Right kidney (tissue), 1 donor: ENCODE measurements around the gene INSR.
A peak's percentile ranks its signal among the peaks of the same experiment; 100 is the strongest.

ENCODE experiments used
- DNase-seq: peaks from one replicate; pipeline ENCODE4 v3.0.0-alpha.2; 2016

Gene INSR

DNA sequence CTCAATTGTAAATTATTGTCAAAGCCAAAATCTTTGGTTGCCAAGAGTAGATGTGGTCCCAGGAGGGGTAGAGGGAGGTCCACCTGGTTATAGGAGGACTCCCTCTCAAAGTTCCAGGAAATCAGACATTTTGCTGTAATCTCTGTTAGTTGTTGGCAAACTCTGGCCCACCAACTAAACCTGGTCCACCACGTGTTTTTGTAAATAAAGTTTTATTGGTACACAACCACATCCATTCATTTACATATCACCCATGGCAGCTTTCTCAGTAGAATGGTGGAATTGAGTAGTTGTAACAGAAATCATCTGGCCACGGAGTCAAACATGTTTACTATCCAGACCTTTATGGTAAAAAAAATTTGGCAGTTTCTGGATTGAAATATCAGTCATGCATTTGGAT lies 154.1 kb downstream of the INSR start:
- DNase-seq: no peak

DNA sequence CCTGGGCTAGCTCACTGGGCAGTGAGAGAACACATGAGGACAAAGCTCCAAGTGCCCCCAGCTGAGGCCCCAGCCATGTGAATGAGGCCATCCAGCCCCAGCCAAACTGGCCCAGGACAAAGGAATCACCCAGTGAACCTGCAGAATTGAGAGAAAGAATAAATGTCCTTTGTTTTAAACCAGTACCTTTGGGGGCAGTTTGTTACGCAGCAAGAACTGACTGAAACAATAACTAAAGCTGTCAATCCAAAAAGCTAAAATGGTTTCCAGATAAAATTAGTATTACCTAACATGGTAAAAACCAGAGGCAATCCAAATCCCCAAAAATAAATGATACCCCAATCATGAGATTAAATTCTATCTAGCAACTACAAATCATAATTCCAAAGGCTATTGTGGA lies 155.1 kb downstream of the INSR start:
- no peak for DNase-seq

DNA sequence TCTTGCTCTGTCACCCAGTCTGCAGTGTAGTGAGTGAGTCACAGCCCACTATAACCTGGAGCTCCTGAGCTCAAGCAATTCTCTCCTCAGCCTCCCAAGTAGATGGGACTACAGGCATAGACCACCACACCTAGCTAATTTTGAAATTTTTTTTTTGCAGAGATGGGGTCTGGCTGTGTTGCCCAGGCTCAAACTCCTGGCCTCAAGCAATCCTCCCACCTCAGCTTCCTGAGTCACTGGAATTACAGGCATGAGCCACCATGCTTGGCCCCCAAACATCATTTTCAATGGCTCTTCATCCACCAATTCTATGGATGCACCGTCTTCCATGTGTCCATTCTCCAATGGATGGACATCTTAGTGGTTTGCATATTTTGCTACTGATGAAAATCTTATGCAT lies 155.8 kb downstream of the INSR start:
- DNase-seq: no peak

GRCh38 chr19:7137120-7137519 lies 157.1 kb downstream of the INSR start:
- no peak for DNase-seq

DNA sequence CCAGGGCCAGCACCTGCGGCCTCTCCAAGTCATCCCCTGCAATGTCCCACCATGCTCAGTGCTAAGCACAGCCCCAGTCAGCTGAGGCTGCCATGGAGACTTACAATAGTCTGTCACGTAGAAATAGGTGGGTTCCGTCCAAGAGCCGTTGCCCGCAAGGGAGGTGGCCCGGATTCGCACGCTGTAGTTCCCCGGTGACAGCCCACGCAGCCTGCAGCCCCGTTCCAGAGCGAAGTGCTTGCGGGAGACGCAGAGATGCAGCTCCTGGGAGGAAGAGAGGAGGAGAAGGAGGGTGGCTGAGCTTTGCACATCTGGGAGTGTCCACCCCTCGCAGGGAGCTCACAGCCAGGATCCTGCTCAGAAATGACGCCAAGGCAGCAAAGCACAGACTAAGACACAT lies 162.2 kb downstream of the INSR start:
- DNase-seq: no peak

GRCh38 chr19:7130043-7130442 lies 164.2 kb downstream of the INSR start:
- no peak for DNase-seq

GRCh38 chr19:7126132-7126531 lies 168.1 kb downstream of the INSR start:
- DNase-seq: no peak

DNA sequence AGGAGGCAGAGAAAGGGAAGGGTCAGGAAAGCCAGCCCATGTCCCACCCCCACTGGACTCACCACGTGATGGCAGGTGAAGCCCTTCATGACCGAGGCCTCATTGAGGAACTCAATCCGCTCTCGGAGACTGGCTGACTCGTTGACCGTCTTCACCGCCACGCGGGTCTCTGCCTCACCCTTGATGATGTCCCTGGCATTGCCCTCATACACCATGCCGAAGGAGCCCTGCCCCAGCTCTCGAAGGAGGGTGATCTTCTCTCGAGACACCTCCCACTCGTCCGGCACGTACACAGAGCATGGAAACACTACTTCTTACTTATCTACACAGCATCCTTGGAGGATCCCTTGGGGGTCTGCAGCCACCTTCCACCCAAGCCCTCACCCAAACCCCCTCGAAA lies 169.0 kb downstream of the INSR start:
- DNase-seq: no peak

DNA sequence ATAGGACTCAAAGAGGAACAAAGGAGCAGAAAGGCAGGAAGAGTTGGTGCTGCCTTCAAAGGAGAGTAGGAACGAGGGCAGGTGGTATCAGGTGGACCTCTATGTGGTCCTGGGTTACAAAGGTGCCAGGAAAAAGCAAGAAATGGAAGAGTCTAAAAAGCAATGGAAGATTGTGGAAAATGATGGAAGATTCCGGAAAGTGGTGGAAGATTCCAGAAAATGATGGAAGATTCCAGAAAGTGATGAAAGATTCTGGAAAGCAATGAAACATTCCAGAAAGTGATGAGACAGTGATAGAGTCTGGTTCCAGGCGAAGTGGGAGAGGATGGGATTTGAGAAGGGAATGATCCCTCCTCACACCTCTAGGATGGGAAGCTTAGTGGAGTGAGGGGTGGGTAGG lies 169.4 kb downstream of the INSR start:
- DNase-seq: no peak

- DNase-seq: no peak
Measured at GRCh38 chr19:7122701-7123100, 171.5 kb downstream of the INSR start.

GRCh38 chr19:7120499-7120898 lies 173.7 kb downstream of the INSR start:
- DNase-seq: no peak

DNA sequence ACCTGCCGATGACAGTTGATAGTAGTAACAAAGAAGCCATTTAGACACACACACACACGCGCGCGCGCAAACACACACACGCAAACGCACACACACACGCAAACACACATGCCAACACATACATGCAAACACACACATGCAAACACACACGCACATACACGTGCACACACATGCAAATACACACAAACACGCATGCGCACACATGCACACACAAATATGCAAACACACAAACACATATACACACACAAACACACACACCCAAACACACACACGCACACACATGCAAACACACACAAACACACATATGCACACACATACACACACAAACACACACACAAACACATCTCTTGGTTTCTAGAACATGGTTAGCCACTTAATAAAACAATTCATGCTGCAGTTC lies 174.6 kb downstream of the INSR start:
- DNase-seq: no peak

DNA sequence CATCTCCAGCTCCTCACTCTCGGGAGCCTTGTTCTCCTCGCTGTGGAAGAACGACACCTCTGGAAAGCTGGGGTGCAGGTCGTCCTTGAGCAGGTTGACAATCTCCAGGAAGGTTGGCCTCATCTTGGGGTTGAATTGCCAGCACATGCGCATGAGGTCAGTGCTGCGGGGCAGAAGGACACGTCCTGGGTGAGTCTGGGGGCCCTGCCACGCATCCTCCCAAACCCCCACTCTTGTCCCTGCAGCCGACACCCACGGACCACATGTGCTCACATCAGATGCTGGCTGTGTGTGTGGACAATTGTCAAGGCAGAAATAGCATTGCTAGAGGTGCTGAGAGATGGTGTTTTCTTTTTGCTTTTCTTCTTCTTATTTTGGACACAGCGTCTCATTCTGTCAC lies 177.0 kb downstream of the INSR start:
- DNase-seq: no peak

DNA sequence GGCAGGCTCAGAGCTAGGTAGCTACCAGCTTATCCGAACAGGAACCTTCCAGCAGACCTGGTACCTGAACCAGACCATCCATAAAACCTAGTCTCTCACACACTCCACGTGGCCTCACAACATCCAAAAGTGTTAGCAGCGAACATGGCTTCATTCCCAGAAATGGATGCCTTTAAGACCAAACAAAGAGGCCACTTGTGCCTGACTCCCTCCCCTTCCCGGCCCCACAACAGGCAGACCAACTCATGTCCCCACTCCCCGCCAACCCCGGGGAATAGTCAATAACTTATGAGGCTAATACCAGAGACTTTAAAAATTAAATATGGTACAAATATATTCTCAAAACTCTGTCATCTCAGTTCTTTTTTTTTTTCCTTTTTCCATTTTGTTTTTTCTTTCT lies 178.5 kb downstream of the INSR start:
- DNase-seq: no peak

GRCh38 chr19:7113233-7113632 lies 181.0 kb downstream of the INSR start:
- no peak for DNase-seq

DNA sequence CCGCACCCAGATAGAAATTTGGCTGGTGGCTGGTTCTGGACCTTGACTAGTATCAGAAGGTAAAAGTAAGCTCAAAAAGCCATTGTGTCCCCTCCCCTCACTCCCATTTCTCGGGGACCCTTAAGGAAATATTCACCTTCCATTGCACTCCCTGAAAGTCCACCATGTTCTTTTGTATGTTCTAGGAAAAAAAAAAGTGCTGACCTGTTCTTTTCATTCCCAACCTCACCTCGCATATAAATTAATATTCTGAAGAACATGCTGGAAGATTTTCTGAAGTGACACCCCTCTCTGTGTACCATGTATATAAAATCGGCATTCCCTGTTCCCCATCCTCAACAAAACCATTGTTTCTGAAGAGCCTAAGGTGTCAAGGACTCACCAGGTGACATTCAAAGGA lies 181.5 kb downstream of the INSR start:
- no peak for DNase-seq

- no peak for DNase-seq
Measured at GRCh38 chr19:7109678-7110289, 184.4 kb downstream of the INSR start.

GRCh38 chr19:7106711-7107657 lies 187.2 kb downstream of the INSR start:
- DNase-seq: no peak

GRCh38 chr19:7104747-7105447 lies 189.3 kb downstream of the INSR start:
- DNase-seq: no peak

DNA sequence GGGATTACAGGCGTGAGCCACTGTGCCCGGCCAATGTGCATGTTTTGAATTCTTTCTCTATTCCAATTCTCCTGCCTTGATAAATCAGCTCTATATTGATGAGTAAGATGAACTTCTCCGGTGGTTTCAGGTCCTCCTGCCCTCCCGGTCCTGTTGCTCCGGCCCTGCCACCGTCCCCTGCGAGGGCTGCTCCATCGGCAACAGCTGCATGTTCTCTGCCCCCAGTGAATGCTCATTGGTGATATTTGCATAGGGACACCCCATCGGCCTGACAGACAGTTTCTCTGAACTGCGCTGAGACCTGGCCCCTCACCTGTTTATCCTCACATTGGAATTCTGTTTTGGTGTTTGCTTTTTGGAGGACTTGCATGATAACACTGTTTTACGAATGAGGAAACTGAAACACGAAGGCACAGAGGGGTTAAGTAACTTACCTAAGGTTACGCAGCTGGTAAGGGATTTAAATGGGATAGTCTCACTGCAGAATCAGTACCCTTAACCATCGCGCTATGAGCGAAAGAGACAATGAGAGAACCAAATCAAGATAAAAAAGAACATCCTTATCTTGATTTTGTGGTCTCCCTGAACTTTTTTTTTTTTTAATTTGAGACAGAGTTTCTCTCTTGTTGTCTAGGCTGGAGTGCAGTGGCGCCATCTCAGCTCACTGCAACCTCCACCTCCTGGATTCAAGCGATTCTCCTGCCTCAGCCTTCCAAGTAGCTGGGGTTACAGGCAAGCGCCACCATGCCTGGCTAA lies 192.5 kb downstream of the INSR start:
- no peak for DNase-seq

DNA sequence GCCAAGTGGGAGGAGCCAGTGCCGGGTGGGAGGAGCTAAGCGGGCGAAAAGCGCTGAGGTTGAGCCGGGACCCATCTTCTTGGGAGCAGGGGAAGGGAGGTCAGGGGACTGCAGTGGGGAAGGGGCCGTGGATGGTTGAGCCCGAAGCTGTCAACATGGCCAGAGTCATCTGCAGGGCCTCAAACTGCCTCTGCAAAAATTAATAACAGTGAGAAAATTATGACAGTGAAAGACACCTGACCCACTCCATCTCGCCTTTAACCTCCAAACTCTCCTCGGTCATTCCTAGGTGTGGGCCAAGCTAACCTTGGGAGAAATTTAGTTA lies 194.7 kb downstream of the INSR start:
- no peak for DNase-seq

DNA sequence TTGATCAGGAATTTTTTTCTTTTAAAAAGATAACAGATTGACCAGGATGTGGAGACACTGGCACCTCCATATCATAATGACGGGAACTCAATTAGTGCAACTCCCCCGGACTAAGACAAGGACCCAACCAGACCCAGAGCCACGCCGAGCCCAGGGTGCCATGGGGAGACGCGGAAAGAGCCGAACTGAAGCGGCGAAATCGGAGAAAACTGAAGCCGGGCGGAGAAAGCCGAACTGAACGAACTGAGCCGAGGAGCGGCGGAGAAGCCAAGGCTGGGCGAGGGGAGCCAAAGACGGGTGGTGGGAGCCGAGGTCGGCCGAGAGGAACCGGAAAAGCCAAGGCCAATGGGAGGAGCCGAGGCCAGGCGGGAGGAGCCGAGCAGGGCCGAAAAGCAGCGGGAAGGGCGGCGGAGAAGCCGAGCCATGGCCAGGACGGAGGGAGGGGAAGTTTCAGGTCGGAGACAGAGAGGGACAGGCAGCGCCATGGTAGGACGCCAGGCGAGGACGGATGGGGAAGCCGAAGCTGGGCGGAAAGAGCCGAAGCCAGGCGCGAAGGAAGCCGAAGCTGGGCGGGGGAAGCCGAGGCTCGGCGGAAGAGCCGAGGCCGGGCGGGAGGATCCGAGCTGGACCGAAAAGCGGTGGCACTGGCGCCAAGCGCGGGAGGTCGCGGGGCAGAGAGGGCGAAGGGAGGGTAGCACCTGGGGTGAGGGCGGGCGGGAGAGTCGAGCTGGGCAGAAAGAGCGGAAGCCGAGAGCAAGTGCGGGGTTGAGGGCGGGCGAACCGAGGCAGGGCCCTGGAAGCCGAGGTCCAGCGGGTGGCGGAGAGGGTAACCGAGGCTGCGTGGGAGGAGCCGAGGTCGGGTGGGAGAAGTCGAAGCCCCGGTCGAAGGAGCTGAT lies 195.3 kb downstream of the INSR start:
- peak; percentile 96 for DNase-seq
